HCT116 (cell line): ENCODE results near the gene NAALAD2. TPM values are rescaled to one million over a fixed set of nuclear protein-coding genes. Genes with fewer than 3 reads are reported as not detected.

Experiments
- ATAC-seq: fragments of 200-7000 bp; cut with Tn5 transposase; 2 replicates; pipeline ENCODE4 v1.9.1; 2020; ENCODE audit warnings: mild to moderate bottlenecking, moderate library complexity
- BruUV-seq: library from RNA; stranded (reverse); fragments of 400-500 nt; replicated peaks from 2 replicates; lab custom pipeline; 2021; lab: Mats Ljungman, UMichigan
- CTCF ChIA-PET: fragments of 300-600 bp; sonication (Branson Sonifier 250); formaldehyde crosslinking; loops from one replicate; lab custom pipeline; 2021; ENCODE audit warnings: antibody characterized with exemption; lab: Charles Lee
- POLR2A ChIA-PET: fragments of 300-600, 350-600 bp; sonication (Branson Sonifier 250); formaldehyde crosslinking; loops from one replicate; lab custom pipeline; 2021; ENCODE audit warnings: antibody characterized with exemption; lab: Charles Lee
- RAD21 ChIA-PET, 2 experiments: fragments of 300-600 bp; sonication (Branson Sonifier 250); formaldehyde crosslinking; loops; one replicate each; lab custom pipeline; 2023; ENCODE audit warnings: low total read pairs in 2 of 2; ENCODE audit not compliant: uncharacterized antibody in 2 of 2, unreplicated experiment in 2 of 2, low non-redundant PET in 1 of 2; lab: Charles Lee
- DNase-seq: peaks from one replicate; pipeline ENCODE4 v3.0.0-alpha.2; 2010; ENCODE audit warnings: low read depth, low spot score
- H2AFZ ChIP-seq: fragments of 200-600 bp; shearing (Covaris generic), sonication (generic); 2 replicates; pipeline ENCODE4 v1.6.1; 2017; ENCODE audit warnings: low read depth, mixed run types, mixed read lengths, antibody characterized with exemption, low read length; ENCODE audit not compliant: poor library complexity, severe bottlenecking
- H3K27ac ChIP-seq: 2 replicates; pipeline ENCODE4 v1.5.1; 2012; ENCODE audit warnings: low read depth, low read length
- H3K27me3 ChIP-seq: fragments of 200-600 bp; sonication (generic); 2 replicates; pipeline ENCODE4 v1.6.1; 2016; ENCODE audit warnings: mixed run types, low read length, mixed read lengths; ENCODE audit not compliant: insufficient read depth
- H3K36me3 ChIP-seq, 2 experiments: fragments of 200-500 bp in 1 of 2; fragments of 200-600 bp in 1 of 2; sonication (Bioruptor generic) in 1 of 2; sonication (generic) in 1 of 2; 2 replicates each; pipeline versions ENCODE4 v1.5.1 to v1.6.1; 2014 to 2016; ENCODE audit warnings: low read length in 2 of 2, inconsistent platforms in 1 of 2, mixed read lengths in 1 of 2, mixed run types in 1 of 2; ENCODE audit not compliant: insufficient read depth in 2 of 2, control insufficient read depth in 1 of 2
- H3K4me1 ChIP-seq, 2 experiments: fragments of 200-600 bp in 1 of 2; sonication (generic) in 1 of 2; 2 replicates each; pipeline versions ENCODE4 v1.5.1 to v1.6.1; 2012 to 2017; ENCODE audit warnings: low read length in 2 of 2, inconsistent platforms in 1 of 2, mild to moderate bottlenecking in 1 of 2, mixed read lengths in 1 of 2, mixed run types in 1 of 2, moderate library complexity in 1 of 2; ENCODE audit not compliant: insufficient read depth in 2 of 2, control insufficient read depth in 1 of 2
- H3K4me2 ChIP-seq: fragments of 200-600 bp; sonication (generic); 2 replicates; pipeline ENCODE4 v1.6.1; 2017; ENCODE audit warnings: mixed run types, low read length, mixed read lengths
- H3K4me3 ChIP-seq, 2 experiments: fragments of 200-600 bp in 1 of 2; sonication (generic) in 1 of 2; replicated peaks in 1 of 2; 2 replicates each; pipeline ENCODE4 v1.5.1; 2011 to 2016; ENCODE audit warnings: low read length in 2 of 2, control low read depth in 1 of 2, low read depth in 1 of 2, mild to moderate bottlenecking in 1 of 2, mixed read lengths in 1 of 2, mixed run types in 1 of 2
- H3K79me2 ChIP-seq: fragments of 200-600 bp; sonication (generic); 2 replicates; pipeline ENCODE4 v1.6.1; 2017; ENCODE audit warnings: mild to moderate bottlenecking, mixed run types, low read length, moderate library complexity, mixed read lengths; ENCODE audit not compliant: insufficient read depth
- H3K9ac ChIP-seq: fragments of 200-600 bp; sonication (generic); 2 replicates; pipeline ENCODE4 v1.6.1; 2016; ENCODE audit warnings: low read length, mixed read lengths
- H3K9me2 ChIP-seq: fragments of 200-600 bp; sonication (generic), shearing (Covaris generic); 2 replicates; pipeline ENCODE4 v1.6.1; 2017; ENCODE audit warnings: mixed run types, mild to moderate bottlenecking, moderate library complexity; ENCODE audit not compliant: insufficient read depth
- H3K9me3 ChIP-seq, 2 experiments: fragments of 200-500 bp in 1 of 2; fragments of 200-600 bp in 1 of 2; sonication (Bioruptor generic) in 1 of 2; sonication (generic) in 1 of 2; 2 replicates each; pipeline ENCODE4 v1.6.1; 2014 to 2017; ENCODE audit warnings: low read length in 2 of 2, mixed read lengths in 2 of 2, inconsistent platforms in 1 of 2, low read depth in 1 of 2, mild to moderate bottlenecking in 1 of 2, mixed run types in 1 of 2, moderate library complexity in 1 of 2; ENCODE audit not compliant: control insufficient read depth in 1 of 2, insufficient read depth in 1 of 2
- H4K20me1 ChIP-seq: fragments of 200-600 bp; sonication (generic), shearing (Covaris generic); 2 replicates; pipeline ENCODE4 v1.6.1; 2017; ENCODE audit warnings: mixed run types, mild to moderate bottlenecking, moderate library complexity; ENCODE audit not compliant: insufficient read depth
- CBX3 ChIP-seq: IDR thresholded peaks from 2 replicates; pipeline ENCODE4 v1.6.1; 2012; ENCODE audit warnings: low read depth
- CEBPB ChIP-seq: IDR thresholded peaks from 2 replicates; pipeline ENCODE4 v1.6.1; 2012; ENCODE audit warnings: low read depth
- CTCF ChIP-seq, 3 experiments: fragments of 200-600 bp in 1 of 3; sonication (generic) in 1 of 3; IDR thresholded peaks in 2 of 3; conservative IDR thresholded peaks in 1 of 3; 2 replicates each; pipeline ENCODE4 v1.5.1; 2012 to 2017; ENCODE audit warnings: low read depth in 2 of 3, low read length in 2 of 3, antibody characterized with exemption in 1 of 3, borderline replicate concordance in 1 of 3, control low read depth in 1 of 3, mild to moderate bottlenecking in 1 of 3, mixed read lengths in 1 of 3, mixed run types in 1 of 3, moderate library complexity in 1 of 3; ENCODE audit not compliant: insufficient read depth in 1 of 3
- EZH2 ChIP-seq: fragments of 200-600 bp; sonication (generic); IDR thresholded peaks from 2 replicates; pipeline ENCODE4 v1.6.1; 2017; ENCODE audit warnings: antibody characterized with exemption, mixed run types
- EZH2phosphoT487 ChIP-seq: fragments of 200-600 bp; IDR thresholded peaks from 2 replicates; pipeline ENCODE4 v1.6.1; 2018; ENCODE audit warnings: antibody characterized with exemption, borderline replicate concordance
- FOSL1 ChIP-seq: IDR thresholded peaks from 2 replicates; pipeline ENCODE4 v1.6.1; 2012; ENCODE audit warnings: low read depth
- MAX ChIP-seq: IDR thresholded peaks from 2 replicates; pipeline ENCODE4 v1.6.1; 2012
- POLR2A ChIP-seq: IDR thresholded peaks from 2 replicates; pipeline ENCODE4 v1.7.0; 2011; ENCODE audit warnings: borderline replicate concordance; ENCODE audit not compliant: insufficient read depth, insufficient read length; ENCODE audit errors: extremely low read depth
- RAD21 ChIP-seq: IDR thresholded peaks from 2 replicates; pipeline ENCODE4 v1.6.1; 2012; ENCODE audit warnings: low read depth, mild to moderate bottlenecking
- REST ChIP-seq: IDR thresholded peaks from 2 replicates; pipeline ENCODE4 v1.6.1; 2012; ENCODE audit warnings: low read depth
- TCF7L2 ChIP-seq: IDR thresholded peaks from 2 replicates; pipeline ENCODE4 v1.7.0; 2011; ENCODE audit warnings: borderline replicate concordance, inconsistent platforms; ENCODE audit not compliant: insufficient read depth, insufficient read length; ENCODE audit errors: extremely low read depth
- YY1 ChIP-seq: IDR thresholded peaks from 2 replicates; pipeline ENCODE4 v1.6.1; 2011; ENCODE audit warnings: low read length, low read depth, moderate library complexity, mild to moderate bottlenecking; ENCODE audit not compliant: insufficient replicate concordance; ENCODE audit errors: extremely low read depth
- ZBTB33 ChIP-seq: IDR thresholded peaks from 2 replicates; pipeline ENCODE4 v1.6.1; 2011; ENCODE audit warnings: mild to moderate bottlenecking, low read length, moderate library complexity; ENCODE audit not compliant: insufficient replicate concordance; ENCODE audit errors: extremely low read depth
- ZFX ChIP-seq: fragments of 450-650 bp; IDR thresholded peaks from 2 replicates; pipeline ENCODE4 v1.6.1; 2017
- intact Hi-C: fragments of 100-400 bp; cut with micrococcal nuclease; formaldehyde crosslinking; loops from 2 replicates; pipeline ENCODE4 v1.10.0; 2022
- total RNA-seq: library from RNA; stranded (reverse); gene quantifications from one replicate; pipeline ENCODE4 v1.2.1, GENCODE V29; 2021; ENCODE audit not compliant: unreplicated experiment

NAALAD2 gene
- total RNA-seq, 1 experiment from 2014 or later: not detected

GRCh38 chr11:90113541-90113940, 20.9 kb upstream of the NAALAD2 start:
- Histone ChIP-seq H3K9ac (no peak overlapping the region), H3K9me3 (no peaks in the 10 kb centered on the region), H3K36me3 (no peaks in the 10 kb centered on the region), H3K4me2 (no peak overlapping the region), H4K20me1 (no peaks in the 10 kb centered on the region), H3K27ac (no peak overlapping the region), H3K4me1 (no peaks in the 10 kb centered on the region), H3K79me2 (no peaks in the 10 kb centered on the region), H3K4me3 (no peak overlapping the region), H3K9me2 (no peaks in the 10 kb centered on the region), H2AFZ (no peak overlapping the region), H3K27me3 (0 out of 2 replicates have a peak, but pooled peaks cover 15% of the 10 kb centered on the region)
- DNase-seq: no peak
- ATAC-seq: no peak
- TF ChIP-seq ZBTB33 (no peak), REST (no peak), EZH2phosphoT487 (no peak), ZFX (no peak), CBX3 (no peak), RAD21 (peak; percentile 45; the same call in 1 of the 2 replicates), YY1 (no peak), EZH2 (no peak), MAX (no peak), CEBPB (no peak), FOSL1 (no peak), TCF7L2 (no peak), CTCF (IDR thresholded peaks at IDR 0.05 in 2 of 3, conservative IDR thresholded peaks at IDR 0.05 in 1 of 3; ENCODE audit: borderline replicate concordance in 1 of 3, insufficient read depth in 1 of 3, low read depth in 2 of 3, low read length in 2 of 3) (peak; percentile 9 to 42 (median 15); a peak in 2 of 6 replicates), POLR2A (no peak)
- intact Hi-C loops: loop anchor here (5.0 kb wide), 2 partner anchors 436 to 1016 kb away; no protein-coding TSS in a partner anchor
- no TSS peak for BruUV-seq
- RAD21 ChIA-PET: no interaction called here
- CTCF ChIA-PET: interaction anchor here (1.1 to 1.2 kb wide), 2 partner anchors 9 to 437 kb away, joined by 3 to 5 read pairs; no protein-coding TSS in a partner anchor
- POLR2A ChIA-PET: no interaction called here
